Measurements from ENCODE around the gene TRAM2. TPM values are rescaled to one million over a fixed set of nuclear protein-coding genes. Genes with fewer than 3 reads are reported as not detected.
A peak's percentile ranks its signal among the peaks of the same experiment; 100 is the strongest.

Gene TRAM2
- total and polyA plus RNA-seq, 10 of the 15 experiments (the other 5 are each of a cell fraction or from before 2014, with no cell fraction given), result 2.5 to 15.0 (median 11.0) TPM

DNA sequence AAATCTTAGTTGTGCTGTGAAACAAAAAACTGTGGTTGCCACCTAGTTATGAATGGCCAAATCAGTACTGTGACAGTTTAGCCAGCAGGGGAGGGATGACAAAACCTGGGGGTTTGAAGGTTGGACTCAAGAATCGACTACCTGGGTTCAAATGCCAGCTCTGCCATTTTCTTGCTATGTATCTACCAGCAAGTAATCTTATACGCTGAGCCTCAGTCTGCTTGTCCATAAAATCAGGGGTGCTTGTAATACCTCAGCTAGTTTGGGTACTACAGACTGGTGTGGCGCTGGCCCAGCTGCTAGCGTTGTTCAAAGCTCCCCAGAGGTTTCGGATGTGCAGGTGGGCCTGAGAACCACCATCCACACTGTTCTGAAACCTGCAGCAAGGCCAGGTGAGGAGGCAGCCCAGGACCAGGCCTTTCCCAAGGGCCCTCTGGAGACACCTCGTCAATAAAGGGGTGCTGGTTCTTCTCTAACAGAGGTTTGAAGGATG lies 40.4 kb downstream of the TRAM2 start:
- Histone ChIP-seq H2AFZ (ENCODE audit: control insufficient read depth, low read depth, low read length) (no peak overlapping the region), H3K9ac (ENCODE audit: control insufficient read depth, insufficient read depth, low read length) (peak overlapping the region; percentile 50), H3K36me3 (ENCODE audit: control insufficient read depth in 2 of 2, insufficient read depth in 2 of 2, low read length in 1 of 2) (0 out of 4 replicates have a peak, but pooled peaks cover 0 to 5% of the 10 kb centered on the region in 2 experiments), H3K9me3 (replicated peaks; ENCODE audit: control insufficient read depth, insufficient read depth, low read length) (no peaks in the 10 kb centered on the region), H3K4me3 (0 out of 2 replicates have a peak overlapping the region, but pooled peaks have one; percentile 9), H4K20me1 (ENCODE audit: control insufficient read depth, insufficient read depth) (no peaks in the 10 kb centered on the region; the same call in 1 of the 2 replicates), H3K79me2 (ENCODE audit: control insufficient read depth, insufficient read depth, low read length) (peaks cover 7% of the 10 kb centered on the region), H3K4me1 (ENCODE audit: control insufficient read depth, insufficient read depth, low read length) (peaks cover 42% of the 10 kb centered on the region), H3K27ac (ENCODE audit: control insufficient read depth, insufficient read depth) (peak overlapping the region; percentile 85), H3K4me2 (ENCODE audit: control insufficient read depth, insufficient read depth) (peak overlapping the region; percentile 95), H3K27me3 (replicated peaks in 1 of 2; ENCODE audit: control insufficient read depth in 2 of 2, insufficient read depth in 2 of 2, low read length in 1 of 2) (no peaks in the 10 kb centered on the region)
- WGBS (ENCODE audit: insufficient coverage, insufficient replicate concordance, low lambda C conversion rate, missing lambda C conversion rate), result 2% methylated on average over 6 of the region's 6 CpGs
- CTCF ChIA-PET, result interaction anchor here (0.9 to 2.7 kb wide), 9 partner anchors 11 to 98 kb away, joined by 3 to 13 read pairs (median 4); partner anchors contain the start of gene TRAM2
- DNase-seq (ENCODE audit: low read depth, low spot score) (peak; percentile 50), ATAC-seq (peak; percentile 50), FAIRE-seq (no peak)
- RAD21 ChIA-PET (ENCODE audit: unreplicated experiment), result interaction anchor here (1.1 to 3.6 kb wide), 11 partner anchors 10 to 251 kb away, joined by 3 to 22 read pairs (median 6); partner anchors contain the start of genes MCM3 and TRAM2
- BruUV-seq (replicated peaks), result no TSS peak
- intact Hi-C loops (cut with micrococcal nuclease; ENCODE audit: unreplicated experiment), result loop anchor here (2.0 kb wide), 1 partner anchor 40 kb away; the partner anchor contains the start of gene TRAM2
- TF ChIP-seq NR2C2 (IDR thresholded peaks at IDR 0.05; ENCODE audit: borderline replicate concordance, control insufficient read depth, insufficient read length, low read depth) (no peak), TCF12 (IDR thresholded peaks at IDR 0.05; ENCODE audit: low read depth, low read length) (peak; percentile 93), NR2F1 (conservative IDR thresholded peaks at IDR 0.05) (no peak), EP300 (IDR thresholded peaks at IDR 0.05; ENCODE audit: borderline replicate concordance in 1 of 2, control insufficient read depth in 1 of 2, low read depth in 2 of 2, low read length in 2 of 2) (0 out of 4 replicates have a peak, but pooled peaks of 1 of the 2 experiments have one; percentile 7), TCF3 (IDR thresholded peaks at IDR 0.05; ENCODE audit: borderline replicate concordance, insufficient read depth, low read depth, low read length) (peak; percentile 95), SP1 (IDR thresholded peaks at IDR 0.05; ENCODE audit: low read depth, low read length) (no peak), IRF4 (IDR thresholded peaks at IDR 0.05; ENCODE audit: low read depth, low read length) (peak; percentile 20; the same call in 1 of the 2 replicates), JUNB (IDR thresholded peaks at IDR 0.05) (0 out of 2 replicates have a peak, but pooled peaks have one; percentile 2), YY1 (IDR thresholded peaks at IDR 0.05; ENCODE audit: low read depth, low read length) (peak; percentile 10; the same call in 1 of the 2 replicates), SREBF1 (IDR thresholded peaks at IDR 0.05; ENCODE audit: low read length) (no peak), MEF2B (IDR thresholded peaks at IDR 0.05; ENCODE audit: partially characterized antibody, poor library complexity, severe bottlenecking) (peak; percentile 30), FOXM1 (IDR thresholded peaks at IDR 0.05; ENCODE audit: low read depth, low read length) (0 out of 2 replicates have a peak, but pooled peaks have one; percentile 2)
- TF ChIP-seq, protein P1, sequence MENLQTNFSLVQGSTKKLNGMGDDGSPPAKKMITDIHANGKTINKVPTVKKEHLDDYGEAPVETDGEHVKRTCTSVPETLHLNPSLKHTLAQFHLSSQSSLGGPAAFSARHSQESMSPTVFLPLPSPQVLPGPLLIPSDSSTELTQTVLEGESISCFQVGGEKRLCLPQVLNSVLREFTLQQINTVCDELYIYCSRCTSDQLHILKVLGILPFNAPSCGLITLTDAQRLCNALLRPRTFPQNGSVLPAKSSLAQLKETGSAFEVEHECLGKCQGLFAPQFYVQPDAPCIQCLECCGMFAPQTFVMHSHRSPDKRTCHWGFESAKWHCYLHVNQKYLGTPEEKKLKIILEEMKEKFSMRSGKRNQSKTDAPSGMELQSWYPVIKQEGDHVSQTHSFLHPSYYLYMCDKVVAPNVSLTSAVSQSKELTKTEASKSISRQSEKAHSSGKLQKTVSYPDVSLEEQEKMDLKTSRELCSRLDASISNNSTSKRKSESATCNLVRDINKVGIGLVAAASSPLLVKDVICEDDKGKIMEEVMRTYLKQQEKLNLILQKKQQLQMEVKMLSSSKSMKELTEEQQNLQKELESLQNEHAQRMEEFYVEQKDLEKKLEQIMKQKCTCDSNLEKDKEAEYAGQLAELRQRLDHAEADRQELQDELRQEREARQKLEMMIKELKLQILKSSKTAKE (IDR thresholded peaks at IDR 0.05; ENCODE audit: low read depth, poor library complexity, severe bottlenecking), result no peak
- TF ChIP-seq, protein P2, sequence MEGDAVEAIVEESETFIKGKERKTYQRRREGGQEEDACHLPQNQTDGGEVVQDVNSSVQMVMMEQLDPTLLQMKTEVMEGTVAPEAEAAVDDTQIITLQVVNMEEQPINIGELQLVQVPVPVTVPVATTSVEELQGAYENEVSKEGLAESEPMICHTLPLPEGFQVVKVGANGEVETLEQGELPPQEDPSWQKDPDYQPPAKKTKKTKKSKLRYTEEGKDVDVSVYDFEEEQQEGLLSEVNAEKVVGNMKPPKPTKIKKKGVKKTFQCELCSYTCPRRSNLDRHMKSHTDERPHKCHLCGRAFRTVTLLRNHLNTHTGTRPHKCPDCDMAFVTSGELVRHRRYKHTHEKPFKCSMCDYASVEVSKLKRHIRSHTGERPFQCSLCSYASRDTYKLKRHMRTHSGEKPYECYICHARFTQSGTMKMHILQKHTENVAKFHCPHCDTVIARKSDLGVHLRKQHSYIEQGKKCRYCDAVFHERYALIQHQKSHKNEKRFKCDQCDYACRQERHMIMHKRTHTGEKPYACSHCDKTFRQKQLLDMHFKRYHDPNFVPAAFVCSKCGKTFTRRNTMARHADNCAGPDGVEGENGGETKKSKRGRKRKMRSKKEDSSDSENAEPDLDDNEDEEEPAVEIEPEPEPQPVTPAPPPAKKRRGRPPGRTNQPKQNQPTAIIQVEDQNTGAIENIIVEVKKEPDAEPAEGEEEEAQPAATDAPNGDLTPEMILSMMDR (IDR thresholded peaks at IDR 0.05 in 2 of 3, conservative IDR thresholded peaks at IDR 0.05 in 1 of 3; ENCODE audit: control insufficient read depth in 2 of 3, extremely low read depth in 1 of 3, insufficient read depth in 1 of 3, low read depth in 3 of 3, low read length in 3 of 3), result peak in 2 of 3 experiments; percentile 24 to 37; a peak in 2 of 6 replicates
- POLR2A ChIA-PET, result interaction anchor here (1.0 to 2.4 kb wide), 6 partner anchors 39 to 221 kb away, joined by 3 to 14 read pairs (median 4); partner anchors contain the start of genes EFHC1 and TRAM2
- in situ Hi-C loops (cut with MboI), result no loop called here
- SMC1A ChIA-PET (ENCODE audit: uncharacterized antibody, unreplicated experiment), result interaction anchor here (0.9 to 5.5 kb wide), 19 partner anchors 10 to 339 kb away, joined by 3 to 51 read pairs (median 5); partner anchors contain the start of gene TRAM2
